HG02938 (cell line): ENCODE measurements around the gene ANO1.

Experiments used
- ATAC-seq: cut with Tn5 transposase; IDR thresholded peaks from one replicate; pipeline ENCODE4 v1.9.1; 2021; ENCODE audit warnings: mild to moderate bottlenecking, moderate library complexity; ENCODE audit not compliant: unreplicated experiment

ANO1 gene

GRCh38 chr11:70233511-70233934, 155.4 kb downstream of the ANO1 start:
- ATAC-seq, result no peak

- ATAC-seq, result no peak
These were observed 155.8 kb downstream of the ANO1 start for GRCh38 chr11:70233962-70234361.
